HPDE6-E6E7 (cell line): ENCODE measurements around the gene MICAL3.
A peak's percentile ranks its signal among the peaks of the same experiment; 100 is the strongest.

ENCODE experiments used
- DNase-seq: peaks from one replicate; pipeline ENCODE4 v3.0.0; 2011; ENCODE audit warnings: missing footprints; ENCODE audit errors: extremely low spot score

Gene MICAL3

GRCh38 chr22:17846326-17846992, 177.9 kb downstream of the MICAL3 start:
- no peak for DNase-seq

GRCh38 chr22:17845790-17846189, 178.6 kb downstream of the MICAL3 start:
- DNase-seq: no peak

GRCh38 chr22:17845327-17845726, 179.0 kb downstream of the MICAL3 start:
- peak; percentile 79 for DNase-seq

- DNase-seq: no peak
Observed at GRCh38 chr22:17844150-17844549, 180.2 kb downstream of the MICAL3 start.

GRCh38 chr22:17842386-17842785, 182.0 kb downstream of the MICAL3 start:
- no peak for DNase-seq

- DNase-seq: no peak
Observed at GRCh38 chr22:17841836-17842235, 182.5 kb downstream of the MICAL3 start.

GRCh38 chr22:17838180-17838865, 186.0 kb downstream of the MICAL3 start:
- DNase-seq: no peak

GRCh38 chr22:17836992-17837742, 187.2 kb downstream of the MICAL3 start:
- no peak for DNase-seq

- DNase-seq: no peak
Observed at GRCh38 chr22:17835256-17835655, 189.1 kb downstream of the MICAL3 start.

GRCh38 chr22:17833489-17833888, 190.9 kb downstream of the MICAL3 start:
- no peak for DNase-seq

GRCh38 chr22:17832665-17833064, 191.7 kb downstream of the MICAL3 start:
- DNase-seq: no peak

- DNase-seq: no peak
Observed at GRCh38 chr22:17831501-17832251, 192.7 kb downstream of the MICAL3 start.

- peak; percentile 84 for DNase-seq
Observed at GRCh38 chr22:17830043-17830961, 194.1 kb downstream of the MICAL3 start.

GRCh38 chr22:17829695-17830042, 194.7 kb downstream of the MICAL3 start:
- peak; percentile 17 for DNase-seq

GRCh38 chr22:17828502-17829080, 195.8 kb downstream of the MICAL3 start:
- DNase-seq: no peak

GRCh38 chr22:17827466-17827865, 196.9 kb downstream of the MICAL3 start:
- no peak for DNase-seq

GRCh38 chr22:17825876-17826550, 198.3 kb downstream of the MICAL3 start:
- DNase-seq: no peak

GRCh38 chr22:17824457-17824856, 199.9 kb downstream of the MICAL3 start:
- DNase-seq: no peak

- DNase-seq: no peak
Observed at GRCh38 chr22:17823964-17824363, 200.4 kb downstream of the MICAL3 start.

- no peak for DNase-seq
Observed at GRCh38 chr22:17823226-17823625, 201.1 kb downstream of the MICAL3 start.
